ENCODE data around the gene AP1M1.
"Not testable (repeated sequence)": the region's sequence is repeated elsewhere in the genome, so short reads cannot be mapped to it uniquely, and the experiment has no call there.

Gene AP1M1

GRCh38 chr19:16265890-16266585 lies 68.3 kb downstream of the AP1M1 start:
- DNase-seq, result no peak

DNA sequence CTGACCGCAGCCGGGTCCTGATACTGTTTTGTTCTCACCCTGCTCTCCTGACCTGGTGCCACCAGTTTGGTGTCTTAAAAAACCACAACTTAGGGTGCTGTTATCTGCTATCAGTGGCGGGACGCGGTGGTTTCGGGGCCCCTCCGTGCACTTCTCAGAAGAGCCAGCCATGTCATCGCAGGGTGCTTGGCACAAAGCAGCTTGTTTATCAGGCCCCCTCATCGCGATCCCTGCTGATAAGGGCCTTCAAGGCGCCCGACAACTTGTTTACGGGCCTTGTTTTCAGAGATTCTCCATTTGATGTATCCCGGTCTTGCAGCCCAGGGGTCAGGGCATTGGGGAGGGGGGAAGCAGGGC lies 68.9 kb downstream of the AP1M1 start:
- no peak for DNase-seq

DNA sequence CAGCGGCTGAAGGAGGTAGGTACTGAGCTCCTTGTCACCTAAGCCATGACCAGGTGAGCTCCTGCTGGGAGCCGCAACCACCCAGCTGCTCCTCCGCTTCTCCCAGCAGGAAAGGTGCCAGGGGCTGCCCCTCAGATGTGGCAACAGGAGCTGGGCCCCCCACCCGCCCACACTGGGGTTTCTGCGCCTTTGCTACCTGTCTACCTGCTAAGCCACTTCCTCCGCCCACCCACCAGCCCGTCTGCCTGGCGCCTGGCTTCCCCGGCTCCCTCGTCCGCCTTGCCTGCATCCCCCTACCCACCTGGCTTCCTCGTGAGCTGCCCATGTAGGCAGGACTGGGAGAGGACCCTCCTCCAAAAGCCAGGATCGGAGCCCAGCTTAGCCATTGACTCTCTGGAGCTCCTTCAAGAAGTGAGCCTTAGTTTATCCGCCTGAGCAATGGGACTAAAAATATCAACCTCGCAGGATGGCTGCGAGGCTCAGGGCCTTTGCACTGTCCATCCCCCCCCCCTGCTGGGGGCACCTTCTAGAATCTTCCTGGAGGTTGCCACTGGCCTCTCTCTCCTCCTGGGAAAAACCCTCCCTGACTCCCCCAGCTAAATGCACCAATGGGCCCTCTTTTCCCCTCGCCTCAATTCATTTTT lies 71.1 kb downstream of the AP1M1 start:
- DNase-seq, result no peak

DNA sequence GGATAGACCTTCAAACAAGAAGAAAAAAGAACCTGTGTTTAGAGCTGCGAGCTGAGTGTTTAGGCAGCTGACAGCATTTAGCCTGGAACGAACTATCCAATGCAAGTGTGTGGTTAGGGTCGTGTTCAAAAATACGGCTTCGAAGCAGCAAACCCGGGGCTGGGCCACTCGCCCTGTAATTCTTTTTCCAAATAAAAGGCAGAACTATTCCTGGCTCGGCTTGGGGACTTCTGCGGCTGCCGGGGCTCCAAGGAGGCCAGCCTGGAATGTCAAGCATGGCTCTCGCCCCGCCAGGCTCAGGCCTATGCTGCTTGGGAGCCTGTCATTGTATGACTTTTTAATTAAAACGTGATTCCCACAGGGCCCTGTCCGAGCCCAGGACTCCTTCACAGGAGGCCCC lies 75.2 kb downstream of the AP1M1 start:
- no peak for DNase-seq

DNA sequence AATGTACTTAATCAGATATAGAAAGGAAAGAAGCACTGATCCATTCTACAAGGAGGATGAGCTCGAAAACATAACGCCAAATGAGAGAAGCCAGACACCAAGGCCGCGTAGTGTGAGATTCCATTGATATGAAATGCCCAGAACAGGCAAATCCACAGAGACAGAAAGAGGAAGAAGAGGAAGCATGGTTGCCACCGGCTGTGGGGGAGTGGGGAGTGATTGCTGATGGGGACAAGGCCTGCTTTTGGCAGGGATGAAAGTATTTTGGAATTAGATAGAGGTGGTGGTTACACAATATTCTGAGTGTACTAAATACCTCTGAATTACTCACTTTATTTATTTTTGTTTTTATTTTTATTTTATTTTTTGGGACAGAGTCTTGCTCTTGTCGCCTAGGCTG lies 76.7 kb downstream of the AP1M1 start:
- no peak for DNase-seq

DNA sequence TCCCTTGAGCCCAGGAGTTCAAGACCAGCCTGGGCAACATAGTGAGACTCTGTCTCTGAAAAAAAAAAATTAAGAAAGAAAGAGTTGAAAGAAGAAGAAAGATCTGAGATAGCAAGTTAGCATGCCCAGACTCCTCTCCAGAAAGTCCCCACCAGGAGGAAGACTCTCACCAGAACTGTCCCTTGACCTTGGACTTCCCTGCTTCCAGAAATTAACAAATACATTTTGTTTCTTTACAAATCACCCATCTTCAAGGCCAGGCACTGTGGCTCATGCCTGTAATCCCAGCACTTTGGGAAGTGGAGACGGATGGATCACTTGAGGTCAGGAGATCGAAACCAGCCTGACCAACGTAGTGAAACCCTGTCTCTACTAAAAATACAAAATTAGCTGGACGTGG lies 82.6 kb downstream of the AP1M1 start:
- DNase-seq, result no peak

- no peak for DNase-seq
These were observed 84.0 kb downstream of the AP1M1 start for GRCh38 chr19:16281743-16282142.

DNA sequence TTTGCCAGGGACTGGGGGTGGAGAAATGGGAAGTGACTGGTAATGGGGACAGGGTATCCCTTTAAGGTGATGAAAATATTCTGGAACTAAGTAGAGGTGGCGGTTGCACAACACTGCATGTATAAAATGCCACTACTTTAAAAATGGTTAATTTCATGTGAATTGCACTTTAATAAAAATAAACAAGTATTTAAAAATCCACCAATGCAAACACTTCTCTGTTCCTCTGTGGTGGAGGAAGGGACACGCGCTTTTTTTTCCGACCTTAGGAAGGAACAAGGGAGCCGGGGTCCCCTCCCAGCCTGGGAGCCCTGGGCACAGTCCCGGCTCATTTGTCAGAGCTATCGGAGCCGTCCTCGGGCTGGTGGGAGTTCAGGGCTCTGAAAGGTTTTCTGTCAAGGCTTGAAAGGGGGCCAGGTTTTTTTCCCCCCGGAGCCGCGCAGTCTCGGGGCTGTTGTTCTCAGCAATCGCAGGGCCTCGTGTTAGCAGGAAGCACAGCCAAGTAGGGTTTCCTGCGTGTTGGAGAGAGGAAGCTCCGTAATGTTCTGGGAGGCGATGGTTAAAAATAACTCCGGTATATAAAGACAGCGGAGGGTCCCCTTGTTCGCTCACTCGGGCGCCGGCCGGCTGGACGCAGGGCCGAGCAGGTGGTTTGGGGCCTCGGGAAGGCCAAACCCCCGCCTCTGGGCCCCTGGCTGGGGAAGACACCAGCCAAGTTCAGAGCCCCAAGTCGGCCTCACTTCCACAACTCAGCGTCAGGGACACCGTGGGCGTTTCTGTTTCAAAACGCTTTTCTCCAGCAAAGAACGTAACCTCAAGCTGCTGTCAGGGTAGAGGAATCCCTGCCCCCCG lies 85.7 kb downstream of the AP1M1 start:
- no peak for DNase-seq

GRCh38 chr19:16284505-16284904 lies 86.8 kb downstream of the AP1M1 start:
- no peak for DNase-seq

DNA sequence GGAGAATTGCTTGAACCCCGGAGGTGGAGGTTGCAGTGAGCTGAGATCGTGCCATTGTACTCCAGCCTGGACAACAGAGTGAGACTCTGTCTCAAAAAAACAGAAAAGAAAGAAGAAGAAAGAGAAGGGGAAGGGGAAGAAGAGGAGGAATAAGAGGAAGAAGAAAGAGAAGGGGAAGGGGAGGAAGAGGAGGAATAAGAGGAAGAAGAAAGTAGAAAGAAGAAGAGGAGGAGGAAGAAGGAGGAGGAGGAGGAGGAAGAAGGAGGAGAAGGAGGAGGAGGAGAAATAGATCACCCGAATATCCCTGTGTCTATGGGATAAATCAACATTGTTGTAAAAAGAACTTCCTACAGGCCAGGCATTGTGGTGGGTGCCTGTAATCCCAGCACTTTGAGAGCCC lies 87.4 kb downstream of the AP1M1 start:
- DNase-seq, result not testable (repeated sequence)

GRCh38 chr19:16285769-16286498 lies 88.2 kb downstream of the AP1M1 start:
- peak in 1 of 2 experiments; percentile 42 for DNase-seq

- no peak for DNase-seq
These were observed 90.8 kb downstream of the AP1M1 start for GRCh38 chr19:16288544-16288943.

- DNase-seq, result no peak
These were observed 91.9 kb downstream of the AP1M1 start for GRCh38 chr19:16289594-16289993.

DNA sequence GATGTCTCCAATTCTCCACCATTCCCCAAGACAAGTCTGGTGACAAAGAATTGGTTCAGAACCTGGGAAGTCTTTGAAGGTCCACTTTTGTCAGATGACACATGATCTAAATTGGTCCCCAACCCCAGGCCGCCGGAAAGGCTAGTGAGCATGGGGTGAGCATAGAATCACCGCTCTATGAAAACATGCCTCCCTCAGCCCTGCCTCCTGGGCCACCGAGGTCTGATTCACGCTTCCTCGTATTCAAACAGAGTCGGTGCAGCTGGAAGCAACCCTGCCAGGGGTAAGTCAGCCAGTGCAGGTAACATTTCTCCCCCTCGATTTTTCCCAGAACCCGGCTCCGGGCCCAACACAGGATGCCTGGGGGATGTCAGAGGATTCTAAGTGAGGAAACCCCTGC lies 93.0 kb downstream of the AP1M1 start:
- no peak for DNase-seq

- DNase-seq, result no peak
These were observed 95.7 kb downstream of the AP1M1 start for GRCh38 chr19:16293118-16294091.

DNA sequence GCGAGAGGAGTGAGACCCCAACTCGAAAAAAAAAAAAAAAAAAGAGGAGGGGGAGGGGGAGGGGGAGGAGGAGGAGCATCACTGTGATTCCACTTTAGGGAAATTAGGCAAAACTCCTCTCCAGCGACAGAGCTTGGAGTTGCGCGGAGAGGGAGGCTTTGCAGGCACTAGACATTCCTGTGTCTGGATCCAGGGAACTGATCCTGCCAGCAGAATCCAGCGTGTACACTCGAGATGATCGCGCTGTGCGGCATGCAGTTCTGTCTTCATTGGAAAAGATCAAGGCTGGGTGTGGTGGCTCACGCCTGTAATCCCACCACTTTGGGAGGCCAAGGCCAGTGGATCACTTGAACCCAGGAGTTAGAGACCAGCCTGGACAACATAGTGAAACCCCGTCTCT lies 97.3 kb downstream of the AP1M1 start:
- no peak for DNase-seq

Measured in NCI-H1930 (cell line).